Measurements from ENCODE around the gene AZIN2.

AZIN2 gene

DNA sequence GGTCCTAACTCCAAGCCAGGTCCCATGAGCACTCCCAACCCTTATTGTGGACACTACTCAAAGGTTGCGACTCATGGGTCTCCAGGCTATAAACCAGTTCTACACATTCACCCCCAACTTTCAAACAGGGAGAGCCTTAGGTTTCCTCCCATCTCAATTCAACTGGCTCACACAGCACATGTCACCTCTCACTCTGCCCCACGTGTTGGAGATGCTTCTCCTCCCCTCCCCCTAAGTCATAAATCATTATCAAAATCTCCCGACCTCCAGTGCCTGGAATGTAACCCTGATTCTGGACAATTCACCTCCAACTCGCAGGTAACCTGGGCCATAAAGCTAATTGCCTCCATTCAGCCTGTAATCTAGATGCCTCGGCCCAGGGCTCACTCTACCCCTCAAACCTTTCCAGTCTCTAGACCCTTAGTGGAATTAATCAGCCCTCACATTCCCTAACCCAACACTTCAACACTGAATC, 44.9 kb upstream of the AZIN2 start:
- H3K36me3 ChIP-seq (ENCODE audit: insufficient read depth, low read length): peaks cover 38% of the 10 kb centered on the region
- peak overlapping the region; percentile 72 for H3K9ac ChIP-seq (ENCODE audit: low read depth, low read length)

DNA sequence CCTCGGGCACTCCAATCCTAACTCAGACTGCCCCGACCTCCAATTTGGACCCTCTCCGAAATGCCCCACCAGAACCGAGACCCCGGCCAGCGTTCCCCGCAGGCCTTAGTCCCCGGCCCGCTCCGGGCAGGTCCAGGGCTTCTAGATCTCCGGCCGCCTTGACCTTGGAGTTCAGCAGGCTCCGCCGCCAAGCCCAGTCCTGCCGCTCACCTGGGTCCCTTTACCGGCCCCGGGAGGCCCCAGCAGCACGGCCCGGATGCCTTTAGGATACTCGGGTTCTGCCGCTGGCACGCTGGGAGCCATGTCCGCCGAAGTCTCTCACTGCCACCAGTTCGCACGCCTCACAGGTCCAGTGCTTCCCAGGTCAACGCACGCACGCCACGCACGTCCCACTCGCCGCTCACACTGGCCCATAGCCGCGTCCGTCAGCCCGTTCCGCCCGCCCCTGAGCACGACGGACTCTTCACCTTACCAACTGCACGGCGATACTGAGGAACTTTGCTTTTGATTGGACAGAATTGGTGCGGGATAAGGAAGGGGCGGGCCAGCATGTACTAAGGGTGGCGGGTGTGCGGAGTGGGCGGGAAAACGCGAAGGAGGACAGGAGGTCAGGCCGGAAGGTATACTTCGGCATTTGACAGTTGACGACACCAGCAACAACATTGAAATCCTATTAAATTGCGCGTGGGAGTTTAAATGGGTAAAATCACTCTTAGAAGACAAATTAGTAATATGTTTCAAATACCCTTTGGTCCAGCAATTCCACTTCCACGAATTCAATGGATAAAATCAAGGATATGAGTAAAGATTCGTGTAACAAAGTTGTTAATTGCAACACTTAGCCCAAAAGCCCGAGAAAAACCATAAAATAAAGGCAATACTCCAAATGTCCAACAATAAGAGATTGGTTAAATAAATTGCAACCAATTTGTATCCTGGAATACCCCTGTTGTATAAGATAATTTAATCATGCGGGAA, 44.1 kb upstream of the AZIN2 start, which contains the start of gene AK2:
Gene AK2 (minus strand): TSS at position 358 of the 978 bp plus-strand sequence. CDS start 55 bp downstream, at position 303.
- Histone ChIP-seq H3K9ac (ENCODE audit: low read depth, low read length) (peak within 1 kb of the TSS; percentile 72), H3K4me1 (ENCODE audit: insufficient read depth, low read length) (peaks cover 41% of the 10 kb centered on the region), H3K4me3 (ENCODE audit: low read depth in 1 of 2, low read length in 2 of 2) (peak within 1 kb of the TSS; percentile 48 to 86), H3K27ac (ENCODE audit: low read length) (peak within 1 kb of the TSS; percentile 72), H3K79me2 (ENCODE audit: insufficient read depth, low read length) (peaks cover 49% of the 10 kb centered on the region), H3K36me3 (ENCODE audit: insufficient read depth, low read length) (peaks cover 32% of the 10 kb centered on the region), H3K9me3 (ENCODE audit: insufficient read depth, low read length, severe bottlenecking) (no peaks in the 10 kb centered on the region), H3K27me3 (ENCODE audit: insufficient read depth, low read length, poor library complexity) (no peaks in the 10 kb centered on the region), H4K20me1 (ENCODE audit: insufficient read depth, low read length) (peaks cover 23% of the 10 kb centered on the region), H3K4me2 (ENCODE audit: insufficient read depth, low read length) (peak within 1 kb of the TSS; percentile 86), H2AFZ (ENCODE audit: low read depth, low read length) (peak within 1 kb of the TSS; percentile 87)
- no peak for TF ChIP-seq EZH2 (IDR thresholded peaks at IDR 0.05; ENCODE audit: borderline replicate concordance, low read depth, low read length, severe bottlenecking)
- TF ChIP-seq, protein P1, sequence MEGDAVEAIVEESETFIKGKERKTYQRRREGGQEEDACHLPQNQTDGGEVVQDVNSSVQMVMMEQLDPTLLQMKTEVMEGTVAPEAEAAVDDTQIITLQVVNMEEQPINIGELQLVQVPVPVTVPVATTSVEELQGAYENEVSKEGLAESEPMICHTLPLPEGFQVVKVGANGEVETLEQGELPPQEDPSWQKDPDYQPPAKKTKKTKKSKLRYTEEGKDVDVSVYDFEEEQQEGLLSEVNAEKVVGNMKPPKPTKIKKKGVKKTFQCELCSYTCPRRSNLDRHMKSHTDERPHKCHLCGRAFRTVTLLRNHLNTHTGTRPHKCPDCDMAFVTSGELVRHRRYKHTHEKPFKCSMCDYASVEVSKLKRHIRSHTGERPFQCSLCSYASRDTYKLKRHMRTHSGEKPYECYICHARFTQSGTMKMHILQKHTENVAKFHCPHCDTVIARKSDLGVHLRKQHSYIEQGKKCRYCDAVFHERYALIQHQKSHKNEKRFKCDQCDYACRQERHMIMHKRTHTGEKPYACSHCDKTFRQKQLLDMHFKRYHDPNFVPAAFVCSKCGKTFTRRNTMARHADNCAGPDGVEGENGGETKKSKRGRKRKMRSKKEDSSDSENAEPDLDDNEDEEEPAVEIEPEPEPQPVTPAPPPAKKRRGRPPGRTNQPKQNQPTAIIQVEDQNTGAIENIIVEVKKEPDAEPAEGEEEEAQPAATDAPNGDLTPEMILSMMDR (IDR thresholded peaks at IDR 0.05; ENCODE audit: borderline replicate concordance, extremely low read depth, low read length, poor library complexity, severe bottlenecking): no peak
- ATAC-seq (ENCODE audit: insufficient read depth, low read depth): peak; percentile 100
- DNase-seq: peak; percentile 96

More for the DNA sequence above, 44.9 kb upstream of the AZIN2 start:
- ATAC-seq (ENCODE audit: insufficient read depth, low read depth) (0 out of 3 replicates have a peak, but pooled peaks have one; percentile 1), DNase-seq (peak; percentile 26)
- H3K27me3 ChIP-seq (ENCODE audit: insufficient read depth, low read length, poor library complexity): no peaks in the 10 kb centered on the region
- H3K4me3 ChIP-seq (ENCODE audit: low read depth in 1 of 2, low read length in 2 of 2): peak overlapping the region; percentile 48 to 86
- peak overlapping the region; percentile 86 for H3K4me2 ChIP-seq (ENCODE audit: insufficient read depth, low read length)
- no peaks in the 10 kb centered on the region for H3K9me3 ChIP-seq (ENCODE audit: insufficient read depth, low read length, severe bottlenecking)
- H3K27ac ChIP-seq (ENCODE audit: low read length): peak overlapping the region; percentile 72
- TF ChIP-seq, protein P1 (IDR thresholded peaks at IDR 0.05; ENCODE audit: borderline replicate concordance, extremely low read depth, low read length, poor library complexity, severe bottlenecking): no peak
- TF ChIP-seq EZH2 (IDR thresholded peaks at IDR 0.05; ENCODE audit: borderline replicate concordance, low read depth, low read length, severe bottlenecking): no peak
- H3K4me1 ChIP-seq (ENCODE audit: insufficient read depth, low read length): peaks cover 41% of the 10 kb centered on the region
- peaks cover 30% of the 10 kb centered on the region for H4K20me1 ChIP-seq (ENCODE audit: insufficient read depth, low read length)
- H2AFZ ChIP-seq (ENCODE audit: low read depth, low read length): peak overlapping the region; percentile 87
- H3K79me2 ChIP-seq (ENCODE audit: insufficient read depth, low read length): peaks cover 56% of the 10 kb centered on the region

DNA sequence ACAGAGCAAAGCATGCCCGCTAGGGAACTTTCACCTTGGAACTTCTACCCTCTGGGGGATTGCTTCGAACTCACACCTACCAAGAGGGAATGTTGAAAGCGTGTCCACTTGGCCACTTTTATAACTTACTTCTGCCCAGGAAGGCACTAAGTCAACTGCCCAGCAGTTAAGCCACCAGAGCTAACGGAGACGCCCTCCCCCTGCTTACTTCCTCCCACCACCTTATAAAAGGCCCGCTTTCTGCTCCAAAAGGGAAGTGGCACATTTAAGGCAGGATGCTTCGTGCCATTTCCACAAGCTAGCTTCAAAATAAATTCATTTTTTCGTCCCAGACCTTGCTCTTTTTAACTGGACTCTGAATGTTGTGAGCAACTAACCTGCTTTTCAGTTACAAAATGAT, 41.1 kb upstream of the AZIN2 start:
- TF ChIP-seq, protein P1 (IDR thresholded peaks at IDR 0.05; ENCODE audit: borderline replicate concordance, extremely low read depth, low read length, poor library complexity, severe bottlenecking): no peak
- TF ChIP-seq EZH2 (IDR thresholded peaks at IDR 0.05; ENCODE audit: borderline replicate concordance, low read depth, low read length, severe bottlenecking): no peak
- ATAC-seq (ENCODE audit: insufficient read depth, low read depth) (no peak), DNase-seq (no peak)
- Histone ChIP-seq H3K9ac (ENCODE audit: low read depth, low read length) (no peak overlapping the region), H3K4me3 (ENCODE audit: low read depth in 1 of 2, low read length in 2 of 2) (no peak overlapping the region), H3K4me2 (ENCODE audit: insufficient read depth, low read length) (no peak overlapping the region), H3K4me1 (ENCODE audit: insufficient read depth, low read length) (peaks cover 20% of the 10 kb centered on the region), H3K9me3 (ENCODE audit: insufficient read depth, low read length, severe bottlenecking) (no peaks in the 10 kb centered on the region), H2AFZ (ENCODE audit: low read depth, low read length) (no peak overlapping the region), H3K36me3 (ENCODE audit: insufficient read depth, low read length) (peaks cover 6% of the 10 kb centered on the region; the same call in 1 of the 2 replicates), H3K79me2 (ENCODE audit: insufficient read depth, low read length) (peaks cover 19% of the 10 kb centered on the region), H3K27me3 (ENCODE audit: insufficient read depth, low read length, poor library complexity) (no peaks in the 10 kb centered on the region), H4K20me1 (ENCODE audit: insufficient read depth, low read length) (peaks cover 8% of the 10 kb centered on the region), H3K27ac (ENCODE audit: low read length) (no peak overlapping the region)
